Medulla oblongata (tissue), 1 donor: ENCODE results near the gene C1QTNF2.

Experiments
- DNase-seq: peaks from one replicate; pipeline ENCODE4 v3.0.0-alpha.2; 2015; ENCODE audit errors: extremely low spot score

C1QTNF2 gene

DNA sequence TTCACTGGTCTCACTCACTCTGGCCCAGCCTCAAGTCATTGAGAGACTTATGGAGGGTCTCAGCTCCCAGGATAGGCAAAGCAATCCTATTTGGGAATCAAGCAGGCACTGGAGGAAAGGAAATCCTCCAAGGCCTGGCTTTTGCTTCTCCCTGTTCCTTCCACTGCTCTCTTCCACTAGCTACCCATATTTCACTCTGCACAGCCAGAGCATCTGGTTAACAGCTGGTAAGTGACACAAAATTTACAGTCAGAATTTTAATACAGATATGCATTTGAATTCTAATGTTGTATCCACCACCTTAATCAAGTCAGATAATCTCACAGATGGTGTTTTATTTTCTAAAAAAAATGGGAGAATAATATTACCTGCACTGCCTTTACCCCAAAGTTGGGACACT lies 868 bp upstream of the C1QTNF2 start:
- no peak for DNase-seq

GRCh38 chr5:160370713-160371034 lies 248 bp upstream of the C1QTNF2 start:
- DNase-seq = peak; percentile 23

GRCh38 chr5:160367885-160368284 lies 2.5 kb downstream of the C1QTNF2 start:
- no peak for DNase-seq

- no peak for DNase-seq
These were observed 3.2 kb downstream of the C1QTNF2 start for GRCh38 chr5:160367261-160367660.

DNA sequence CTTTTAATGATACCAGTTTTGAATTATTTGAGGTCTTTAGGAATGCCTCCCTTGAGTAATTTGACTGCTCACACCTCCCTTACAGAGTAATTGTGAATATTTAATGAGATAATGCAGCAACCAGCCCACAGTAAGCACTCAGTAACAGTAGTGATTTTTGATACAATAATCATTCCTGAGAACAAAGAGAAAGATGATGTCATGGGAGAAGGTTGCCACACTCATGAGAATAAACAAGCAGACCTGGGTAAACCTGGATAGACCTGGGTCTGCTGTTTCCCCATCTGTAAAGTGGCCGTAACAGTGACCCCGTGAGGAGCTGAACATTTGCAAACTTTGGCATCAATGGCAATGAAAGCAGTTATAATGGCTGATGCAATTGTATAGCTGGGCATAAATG lies 4.2 kb downstream of the C1QTNF2 start:
- no peak for DNase-seq

DNA sequence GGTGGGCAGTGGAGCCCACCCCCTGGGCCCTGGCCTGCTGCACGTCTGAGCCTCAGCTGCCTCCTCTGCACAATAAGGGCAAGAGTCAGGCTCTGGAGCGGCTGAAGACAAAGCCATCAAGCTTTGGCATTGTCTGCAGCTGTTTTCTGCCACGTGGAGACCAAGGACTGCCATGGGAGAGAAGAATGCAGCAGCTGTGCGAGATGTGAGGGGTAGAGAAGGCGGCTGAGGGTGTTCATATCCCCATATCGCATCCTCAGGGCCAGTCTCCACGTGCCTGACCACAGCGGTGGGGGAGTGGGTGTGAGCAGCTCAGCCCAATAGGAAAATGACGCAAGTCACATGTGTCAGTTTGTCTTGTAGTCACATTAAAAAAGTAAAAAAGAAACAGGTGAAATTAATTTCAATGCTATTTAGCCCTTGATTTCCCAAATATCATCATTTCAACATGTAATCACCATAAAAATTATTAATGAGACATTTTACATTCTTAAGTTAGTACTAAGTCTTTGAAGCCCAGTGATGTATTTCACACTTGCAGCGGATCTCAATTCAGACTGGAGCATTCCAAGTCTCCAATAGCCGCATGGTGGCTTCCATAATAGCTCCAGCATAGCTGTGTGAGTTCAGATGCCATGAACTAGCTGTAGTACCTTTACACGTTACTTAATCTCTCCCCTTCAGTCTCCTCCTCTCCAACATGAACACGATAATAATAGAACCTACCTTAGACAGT lies 6.6 kb downstream of the C1QTNF2 start:
- DNase-seq = no peak

- no peak for DNase-seq
These were observed 7.2 kb downstream of the C1QTNF2 start for GRCh38 chr5:160363211-160363610.

- DNase-seq = no peak
These were observed 8.7 kb downstream of the C1QTNF2 start for GRCh38 chr5:160361624-160362228.

DNA sequence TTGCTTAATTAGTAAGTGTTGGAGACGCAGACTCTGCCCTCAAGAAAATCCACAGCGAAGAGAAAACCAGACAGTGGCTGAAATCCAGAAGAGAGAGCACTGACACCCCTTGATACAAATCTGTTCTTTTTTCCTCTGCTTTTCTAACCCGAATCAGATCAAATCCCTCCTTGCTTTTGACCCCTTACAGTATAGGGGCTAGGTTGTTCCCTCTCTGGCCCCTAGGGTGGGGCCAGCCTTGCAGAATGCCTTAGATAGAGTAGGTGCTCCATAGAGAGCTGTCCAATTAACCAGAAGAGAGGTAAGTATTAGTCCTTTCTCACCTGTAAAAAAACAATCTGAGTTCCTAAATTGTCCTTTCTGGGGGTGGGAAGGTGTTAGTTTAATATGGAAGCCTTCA lies 10.1 kb downstream of the C1QTNF2 start:
- DNase-seq = no peak

DNA sequence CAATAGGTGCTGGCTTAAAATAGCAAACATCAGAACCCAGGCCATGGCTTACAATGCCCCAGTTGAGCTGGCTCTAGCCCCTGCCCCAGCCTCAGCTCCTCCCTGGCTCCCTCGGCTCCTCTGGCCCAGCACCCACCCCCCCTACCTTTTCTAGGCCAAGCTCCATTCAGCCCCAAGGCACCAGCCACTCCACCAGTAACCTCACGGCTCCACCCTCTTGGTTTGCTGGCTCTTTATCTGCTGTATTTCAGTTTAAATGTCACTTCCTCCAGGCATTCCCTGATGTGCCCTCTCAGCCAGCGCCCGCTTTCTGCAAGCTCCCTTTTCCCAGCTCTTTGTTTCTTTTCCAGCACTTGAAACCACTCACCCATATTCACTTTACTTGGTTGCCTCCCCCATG lies 10.6 kb downstream of the C1QTNF2 start:
- no peak for DNase-seq

GRCh38 chr5:160359242-160359641 lies 11.2 kb downstream of the C1QTNF2 start:
- DNase-seq = no peak

- peak; percentile 59 for DNase-seq
These were observed 12.5 kb downstream of the C1QTNF2 start for GRCh38 chr5:160357861-160358411.

DNA sequence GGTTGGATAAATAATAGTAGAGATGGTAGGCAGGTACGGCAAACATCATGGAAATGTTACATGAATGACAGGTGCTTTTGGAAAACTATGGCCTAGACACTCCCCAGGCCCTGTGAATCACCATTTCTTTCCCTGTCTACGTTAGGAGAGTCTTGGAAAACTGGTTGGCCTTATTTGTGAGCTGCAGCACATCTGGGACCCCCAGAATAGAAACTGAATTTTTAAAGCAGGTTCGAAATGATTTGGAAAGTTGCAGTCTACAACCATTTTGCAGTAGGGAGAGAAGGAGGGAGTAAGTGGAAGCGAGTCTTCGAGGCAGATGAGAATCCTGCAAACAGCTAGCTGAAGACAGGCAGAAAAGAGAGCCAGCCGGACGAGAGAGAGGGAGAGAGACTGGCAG lies 13.0 kb downstream of the C1QTNF2 start:
- DNase-seq = no peak

DNA sequence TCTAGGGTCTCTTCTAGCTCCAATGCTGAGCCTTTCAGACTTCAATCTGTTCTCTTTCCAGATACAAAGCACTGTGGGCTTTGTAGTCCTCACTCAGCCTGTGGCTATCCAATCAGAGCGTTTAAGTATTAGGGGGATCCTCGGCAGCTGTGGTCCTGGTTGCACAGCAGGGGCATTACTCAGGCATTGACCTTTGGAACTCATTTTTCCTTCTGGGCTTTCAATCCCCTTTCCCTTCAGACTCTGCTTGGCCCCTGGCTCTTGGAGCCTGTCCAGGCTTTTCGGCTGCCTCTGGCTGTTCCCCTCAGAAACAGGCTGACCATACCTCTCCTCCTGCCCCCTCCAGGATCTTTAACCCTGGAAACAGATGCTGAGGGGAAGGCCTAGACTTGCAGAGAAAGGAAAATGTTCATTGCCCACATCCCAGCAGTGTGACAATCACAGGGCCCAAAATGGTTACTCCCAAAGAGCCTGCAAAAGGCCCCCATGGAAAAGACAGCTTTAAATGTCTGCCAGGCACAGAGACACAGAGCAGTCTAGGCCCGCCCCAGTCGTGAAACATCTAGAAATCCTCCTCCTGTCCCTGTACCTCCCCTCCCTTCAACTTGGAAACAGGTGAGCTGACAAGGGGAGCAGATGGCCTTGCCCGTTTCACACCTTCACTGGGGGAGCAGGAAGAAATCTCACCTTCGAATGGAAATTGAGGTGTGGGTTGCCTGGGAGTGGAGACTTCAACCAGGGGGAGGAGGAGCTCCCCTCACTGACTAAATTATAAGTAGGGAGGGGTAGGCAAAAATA lies 13.7 kb downstream of the C1QTNF2 start:
- no peak for DNase-seq

DNA sequence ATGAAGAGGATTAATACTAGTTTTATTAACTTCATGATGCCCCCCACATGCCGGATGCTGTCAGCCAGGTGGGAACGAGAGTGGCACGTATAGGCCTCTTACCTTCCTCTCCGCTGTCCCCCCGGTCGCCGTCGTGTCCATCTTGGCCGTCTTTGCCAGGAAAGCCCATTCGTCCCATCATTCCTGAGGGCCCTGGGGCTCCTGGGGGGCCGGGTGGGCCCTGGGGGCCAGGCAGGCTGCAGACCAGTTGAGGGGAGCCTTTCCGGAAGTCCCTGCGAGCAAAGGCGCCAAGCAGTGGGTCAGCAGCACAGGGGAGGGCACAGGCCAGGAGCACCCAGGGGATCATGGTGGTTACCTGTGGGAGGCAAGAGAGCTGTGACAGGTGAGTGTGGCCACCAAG lies 15.8 kb downstream of the C1QTNF2 start:
- no peak for DNase-seq

- peak; percentile 85 for DNase-seq
These were observed 17.0 kb downstream of the C1QTNF2 start for GRCh38 chr5:160353379-160353778.

- no peak for DNase-seq
These were observed 18.1 kb downstream of the C1QTNF2 start for GRCh38 chr5:160352308-160352707.

GRCh38 chr5:160349935-160350303 lies 20.5 kb downstream of the C1QTNF2 start:
- DNase-seq = no peak

DNA sequence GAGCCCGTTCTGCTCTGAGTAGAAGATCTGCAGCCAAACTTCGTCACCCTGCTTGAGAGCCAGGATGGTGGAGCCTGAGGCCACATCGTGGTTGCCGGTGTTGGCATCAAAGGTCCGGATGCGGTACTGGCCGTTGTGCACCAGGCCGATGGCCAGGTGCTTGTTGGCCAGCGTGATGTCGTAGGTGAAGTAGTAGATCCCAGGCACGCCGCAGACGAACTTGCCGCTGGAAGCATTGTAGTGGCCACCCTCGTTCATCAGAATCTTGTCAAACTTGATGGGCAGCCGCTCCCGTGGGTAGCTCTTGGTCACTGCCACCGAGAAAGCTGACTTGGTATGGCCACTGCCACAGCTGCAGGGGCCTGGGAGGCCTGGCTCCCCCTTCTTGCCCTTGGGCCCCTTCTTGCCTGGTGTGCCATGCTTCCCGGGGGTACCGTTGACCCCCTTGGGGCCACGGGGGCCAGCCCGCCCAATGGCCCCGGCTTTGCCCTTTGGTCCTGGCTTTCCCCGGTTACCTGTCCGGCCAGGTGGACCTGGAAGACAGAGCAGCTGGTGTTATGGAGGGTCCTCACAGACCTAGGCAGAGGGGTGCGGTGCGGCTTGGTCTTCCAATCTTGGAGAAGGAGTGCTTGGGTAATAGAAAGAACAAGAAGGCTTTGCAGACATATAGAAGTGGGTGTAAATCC lies 21.0 kb downstream of the C1QTNF2 start:
- no peak for DNase-seq

GRCh38 chr5:160348080-160348479 lies 22.3 kb downstream of the C1QTNF2 start:
- DNase-seq = no peak

GRCh38 chr5:160347448-160347847 lies 23.0 kb downstream of the C1QTNF2 start:
- DNase-seq = no peak

- DNase-seq = no peak
These were observed 27.9 kb downstream of the C1QTNF2 start for GRCh38 chr5:160342413-160342941.
